ENCODE results near the gene ZNF778.

DNA sequence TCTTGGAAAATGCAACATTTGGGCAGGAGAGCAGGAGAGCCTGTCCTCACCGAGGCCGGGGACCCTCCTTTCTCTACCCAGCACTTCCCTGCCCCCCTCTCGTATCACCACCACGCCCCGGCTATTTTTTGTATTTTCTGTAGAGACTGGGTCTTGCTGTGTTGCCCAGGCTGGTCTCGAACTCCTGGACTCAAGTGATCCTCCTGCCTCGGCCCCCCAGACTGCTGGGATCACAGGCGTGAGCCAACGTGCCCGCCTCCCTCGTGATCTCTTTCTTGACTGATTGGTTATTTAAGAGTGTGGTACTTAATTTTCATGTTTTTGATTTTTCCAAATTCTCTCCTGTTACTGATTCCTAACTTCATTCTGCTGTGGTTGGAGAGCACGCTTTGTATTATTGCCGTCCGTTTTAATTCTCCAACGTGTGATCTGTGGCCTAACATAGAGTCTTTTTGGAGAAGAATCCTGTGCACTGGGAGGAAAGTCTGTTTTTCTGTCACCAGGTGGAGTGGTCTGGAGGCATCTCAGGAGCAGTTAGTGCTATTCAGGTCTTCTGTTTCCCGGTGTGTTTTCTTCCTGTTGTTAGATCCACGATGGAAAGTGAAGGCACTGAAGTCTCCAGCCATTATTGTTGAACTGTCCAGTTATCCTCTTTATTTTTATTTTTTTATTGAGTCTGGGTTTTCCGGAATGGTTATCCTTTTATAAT lies 40.4 kb downstream of the ZNF778 start:
- TF ChIP-seq, protein P1, sequence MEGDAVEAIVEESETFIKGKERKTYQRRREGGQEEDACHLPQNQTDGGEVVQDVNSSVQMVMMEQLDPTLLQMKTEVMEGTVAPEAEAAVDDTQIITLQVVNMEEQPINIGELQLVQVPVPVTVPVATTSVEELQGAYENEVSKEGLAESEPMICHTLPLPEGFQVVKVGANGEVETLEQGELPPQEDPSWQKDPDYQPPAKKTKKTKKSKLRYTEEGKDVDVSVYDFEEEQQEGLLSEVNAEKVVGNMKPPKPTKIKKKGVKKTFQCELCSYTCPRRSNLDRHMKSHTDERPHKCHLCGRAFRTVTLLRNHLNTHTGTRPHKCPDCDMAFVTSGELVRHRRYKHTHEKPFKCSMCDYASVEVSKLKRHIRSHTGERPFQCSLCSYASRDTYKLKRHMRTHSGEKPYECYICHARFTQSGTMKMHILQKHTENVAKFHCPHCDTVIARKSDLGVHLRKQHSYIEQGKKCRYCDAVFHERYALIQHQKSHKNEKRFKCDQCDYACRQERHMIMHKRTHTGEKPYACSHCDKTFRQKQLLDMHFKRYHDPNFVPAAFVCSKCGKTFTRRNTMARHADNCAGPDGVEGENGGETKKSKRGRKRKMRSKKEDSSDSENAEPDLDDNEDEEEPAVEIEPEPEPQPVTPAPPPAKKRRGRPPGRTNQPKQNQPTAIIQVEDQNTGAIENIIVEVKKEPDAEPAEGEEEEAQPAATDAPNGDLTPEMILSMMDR (IDR thresholded peaks at IDR 0.05), result no peak
- TF ChIP-seq POLR2A (IDR thresholded peaks at IDR 0.05), result no peak
